Loucy (cell line): ENCODE data around the gene PCYT1A.

Experiments used
- EZH2phosphoT487 ChIP-seq: fragments of 200-600 bp; IDR thresholded peaks from 2 replicates; pipeline ENCODE4 v1.6.1; 2018; ENCODE audit warnings: antibody characterized with exemption, mild to moderate bottlenecking, moderate library complexity, borderline replicate concordance
- TF ChIP-seq, protein P1 (sequence below): fragments of 200-600 bp; sonication (generic); conservative IDR thresholded peaks from 2 replicates; pipeline ENCODE4 v1.5.1; 2014; ENCODE audit warnings: mild to moderate bottlenecking, antibody characterized with exemption, low read length

DNA sequence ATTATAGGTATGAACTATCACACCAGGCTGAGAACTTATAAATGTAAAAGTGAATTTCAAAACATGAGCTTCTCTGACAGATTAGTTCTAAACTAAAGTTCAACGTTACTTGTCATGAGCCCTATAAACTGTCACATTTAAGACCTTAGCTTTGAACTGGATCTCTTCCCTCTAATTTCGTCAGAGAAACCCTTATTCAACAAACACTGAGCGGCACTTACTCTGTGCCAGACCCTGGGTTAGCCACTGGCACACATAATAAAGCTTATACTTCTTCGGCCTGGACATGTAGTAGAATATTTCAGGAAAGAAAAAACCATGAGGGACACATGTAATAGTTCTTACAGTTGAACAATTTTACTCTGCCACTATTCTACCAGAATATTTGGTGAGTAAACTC lies 5.6 kb downstream of the PCYT1A start:
- TF ChIP-seq, protein P1, sequence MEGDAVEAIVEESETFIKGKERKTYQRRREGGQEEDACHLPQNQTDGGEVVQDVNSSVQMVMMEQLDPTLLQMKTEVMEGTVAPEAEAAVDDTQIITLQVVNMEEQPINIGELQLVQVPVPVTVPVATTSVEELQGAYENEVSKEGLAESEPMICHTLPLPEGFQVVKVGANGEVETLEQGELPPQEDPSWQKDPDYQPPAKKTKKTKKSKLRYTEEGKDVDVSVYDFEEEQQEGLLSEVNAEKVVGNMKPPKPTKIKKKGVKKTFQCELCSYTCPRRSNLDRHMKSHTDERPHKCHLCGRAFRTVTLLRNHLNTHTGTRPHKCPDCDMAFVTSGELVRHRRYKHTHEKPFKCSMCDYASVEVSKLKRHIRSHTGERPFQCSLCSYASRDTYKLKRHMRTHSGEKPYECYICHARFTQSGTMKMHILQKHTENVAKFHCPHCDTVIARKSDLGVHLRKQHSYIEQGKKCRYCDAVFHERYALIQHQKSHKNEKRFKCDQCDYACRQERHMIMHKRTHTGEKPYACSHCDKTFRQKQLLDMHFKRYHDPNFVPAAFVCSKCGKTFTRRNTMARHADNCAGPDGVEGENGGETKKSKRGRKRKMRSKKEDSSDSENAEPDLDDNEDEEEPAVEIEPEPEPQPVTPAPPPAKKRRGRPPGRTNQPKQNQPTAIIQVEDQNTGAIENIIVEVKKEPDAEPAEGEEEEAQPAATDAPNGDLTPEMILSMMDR: no peak
- TF ChIP-seq EZH2phosphoT487: no peak
